Adipocyte (in vitro differentiated cells): Measurements from ENCODE around the gene C11orf54.

Source experiments
- DNase-seq: peaks from one replicate; pipeline ENCODE4 v3.0.0-alpha.2; 2015; ENCODE audit warnings: low read depth
- H3K27me3 ChIP-seq: replicated peaks from 2 replicates; pipeline ENCODE4 v1.7.0; 2013; ENCODE audit warnings: mild to moderate bottlenecking, low read length, moderate library complexity; ENCODE audit not compliant: control insufficient read depth, insufficient read depth
- H3K36me3 ChIP-seq: 2 replicates; pipeline ENCODE4 v1.7.0; 2013; ENCODE audit warnings: low read length, mild to moderate bottlenecking, moderate library complexity; ENCODE audit not compliant: control insufficient read depth, insufficient read depth, severe bottlenecking
- H3K4me1 ChIP-seq: 2 replicates; pipeline ENCODE4 v1.7.0; 2013; ENCODE audit warnings: mild to moderate bottlenecking, low read length, moderate library complexity; ENCODE audit not compliant: control insufficient read depth, insufficient read depth
- H3K4me3 ChIP-seq: 2 replicates; pipeline ENCODE4 v1.7.0; 2013; ENCODE audit warnings: mild to moderate bottlenecking, low read length, moderate library complexity
- H3K9ac ChIP-seq: 2 replicates; pipeline ENCODE4 v1.7.0; 2013; ENCODE audit warnings: mild to moderate bottlenecking, low read length, moderate library complexity
- H3K9me3 ChIP-seq: 2 replicates; pipeline ENCODE4 v1.7.0; 2013; ENCODE audit warnings: mild to moderate bottlenecking, low read length, moderate library complexity; ENCODE audit not compliant: control insufficient read depth

Gene C11orf54

GRCh38 chr11:93719310-93719709, 22.2 kb upstream of the C11orf54 start:
- Histone ChIP-seq H3K9me3 (no peaks in the 10 kb centered on the region), H3K9ac (no peak overlapping the region), H3K27me3 (no peaks in the 10 kb centered on the region), H3K36me3 (peaks cover 52% of the 10 kb centered on the region), H3K4me1 (no peaks in the 10 kb centered on the region), H3K4me3 (no peak overlapping the region)
- DNase-seq: no peak

- no peaks in the 10 kb centered on the region for H3K4me1 ChIP-seq
- H3K9me3 ChIP-seq: no peaks in the 10 kb centered on the region
- H3K9ac ChIP-seq: no peak overlapping the region
- peaks cover 48% of the 10 kb centered on the region for H3K36me3 ChIP-seq
- no peak overlapping the region for H3K4me3 ChIP-seq
- DNase-seq: no peak
- H3K27me3 ChIP-seq: no peaks in the 10 kb centered on the region
These were observed 20.9 kb upstream of the C11orf54 start for GRCh38 chr11:93720522-93720921.

DNA sequence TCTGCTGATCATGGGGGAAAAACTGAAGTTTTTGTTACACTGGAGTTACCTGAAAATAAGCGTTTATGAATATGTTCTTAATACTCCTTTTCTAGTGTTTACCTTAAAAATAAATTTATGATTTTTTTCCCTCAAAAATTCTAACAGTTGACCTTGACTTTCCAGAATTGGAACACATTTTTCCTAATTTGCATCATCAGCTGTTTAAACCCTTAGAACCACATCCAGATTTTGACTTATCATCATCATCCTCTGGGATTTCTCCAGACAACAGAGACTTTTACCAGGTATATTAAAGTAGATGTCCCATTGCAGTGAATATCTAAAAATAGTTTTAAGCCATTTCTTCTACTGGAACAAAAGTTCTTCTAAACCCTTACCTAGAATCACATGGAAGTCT, 17.4 kb upstream of the C11orf54 start:
- Histone ChIP-seq H3K9me3 (no peaks in the 10 kb centered on the region), H3K36me3 (peaks cover 46% of the 10 kb centered on the region), H3K4me3 (no peak overlapping the region), H3K9ac (no peak overlapping the region), H3K4me1 (peaks cover 14% of the 10 kb centered on the region), H3K27me3 (no peaks in the 10 kb centered on the region)
- no peak for DNase-seq

DNA sequence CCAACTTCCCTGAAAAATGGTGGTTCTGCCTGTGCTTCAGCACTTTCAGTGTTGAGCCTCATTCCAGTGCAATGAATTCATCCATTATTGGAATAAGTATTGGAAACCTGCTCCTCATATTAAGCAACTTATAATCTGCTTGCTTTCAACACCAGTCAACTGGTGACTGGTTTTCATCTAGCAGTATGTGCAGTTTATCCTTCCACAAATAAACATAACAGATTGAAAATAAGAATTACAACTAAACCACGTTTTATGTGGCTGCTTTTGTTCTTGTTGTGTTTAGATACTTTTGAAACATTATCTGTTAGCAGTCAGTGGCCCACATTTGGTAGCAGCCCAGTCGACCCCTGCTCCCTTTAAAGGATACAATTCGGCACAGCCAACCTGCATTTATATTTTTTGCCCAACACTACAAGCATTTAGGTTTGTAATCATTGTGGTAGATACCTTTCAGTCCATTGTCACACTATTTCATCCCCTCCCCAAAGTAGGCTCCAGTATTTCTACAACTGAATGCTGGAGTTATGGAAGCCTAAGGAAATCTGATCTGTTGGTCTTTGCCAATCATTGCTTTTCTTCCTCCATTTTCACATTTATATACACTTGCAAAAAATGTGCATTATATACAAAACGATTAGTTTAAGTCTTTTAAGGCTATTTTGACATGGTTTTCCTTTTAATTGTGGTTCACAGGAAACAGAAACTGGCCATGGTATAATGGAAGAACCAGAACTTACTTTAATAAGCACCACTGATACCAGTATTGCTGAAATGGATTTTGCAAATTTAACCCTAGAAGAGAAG, 13.3 kb upstream of the C11orf54 start:
- H3K4me3 ChIP-seq: no peak overlapping the region
- peak; percentile 71 for DNase-seq
- no peaks in the 10 kb centered on the region for H3K9me3 ChIP-seq
- H3K9ac ChIP-seq: no peak overlapping the region
- peaks cover 17% of the 10 kb centered on the region for H3K4me1 ChIP-seq
- H3K27me3 ChIP-seq: no peaks in the 10 kb centered on the region
- H3K36me3 ChIP-seq: peaks cover 67% of the 10 kb centered on the region

- H3K27me3 ChIP-seq: no peaks in the 10 kb centered on the region
These were observed 12.7 kb upstream of the C11orf54 start for GRCh38 chr11:93728792-93729128.

DNA sequence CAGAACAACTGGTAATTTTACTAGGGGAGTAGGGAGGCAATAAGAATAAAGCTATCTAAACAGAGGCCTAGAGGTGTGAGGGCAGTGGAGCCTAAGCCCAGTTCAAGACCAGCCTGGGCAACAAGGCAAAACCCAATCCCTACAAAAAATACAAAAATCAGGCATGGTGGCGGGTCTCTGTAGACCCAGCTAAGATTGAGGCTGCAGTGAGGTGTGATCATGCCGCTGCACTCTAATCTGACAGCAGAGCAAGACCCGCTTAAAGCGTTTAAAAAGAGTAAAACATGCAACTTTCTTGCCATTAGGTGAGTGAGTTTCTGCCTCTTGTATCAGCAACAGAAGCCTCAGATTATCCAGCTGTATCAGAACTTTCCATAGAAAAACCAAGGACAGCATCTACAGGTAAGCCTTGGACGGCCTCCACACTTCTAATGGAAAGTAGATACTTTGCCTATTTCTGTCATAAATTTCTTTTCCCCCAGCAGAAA, 12.3 kb upstream of the C11orf54 start:
- no peak overlapping the region for H3K4me3 ChIP-seq
- peaks cover 72% of the 10 kb centered on the region for H3K36me3 ChIP-seq
- no peaks in the 10 kb centered on the region for H3K27me3 ChIP-seq
- no peak overlapping the region for H3K9ac ChIP-seq
- H3K4me1 ChIP-seq: peaks cover 26% of the 10 kb centered on the region
- H3K9me3 ChIP-seq: no peaks in the 10 kb centered on the region
- no peak for DNase-seq

More at GRCh38 chr11:93728792-93729128, 12.7 kb upstream of the C11orf54 start:
- H3K4me1 ChIP-seq: peaks cover 22% of the 10 kb centered on the region
- no peaks in the 10 kb centered on the region for H3K9me3 ChIP-seq
- H3K36me3 ChIP-seq: peaks cover 68% of the 10 kb centered on the region
- no peak overlapping the region for H3K4me3 ChIP-seq
- no peak for DNase-seq
- no peak overlapping the region for H3K9ac ChIP-seq

GRCh38 chr11:93730108-93731107, 11.1 kb upstream of the C11orf54 start:
- Histone ChIP-seq H3K27me3 (no peaks in the 10 kb centered on the region), H3K36me3 (peaks cover 84% of the 10 kb centered on the region), H3K4me3 (no peak overlapping the region), H3K4me1 (peaks cover 38% of the 10 kb centered on the region), H3K9me3 (no peaks in the 10 kb centered on the region), H3K9ac (no peak overlapping the region)
- DNase-seq: no peak

- Histone ChIP-seq H3K9me3 (no peaks in the 10 kb centered on the region), H3K9ac (no peak overlapping the region), H3K36me3 (peaks cover 94% of the 10 kb centered on the region), H3K4me3 (no peak overlapping the region), H3K27me3 (no peaks in the 10 kb centered on the region), H3K4me1 (peaks cover 58% of the 10 kb centered on the region)
- no peak for DNase-seq
These were observed 9.1 kb upstream of the C11orf54 start for GRCh38 chr11:93732237-93732892.

DNA sequence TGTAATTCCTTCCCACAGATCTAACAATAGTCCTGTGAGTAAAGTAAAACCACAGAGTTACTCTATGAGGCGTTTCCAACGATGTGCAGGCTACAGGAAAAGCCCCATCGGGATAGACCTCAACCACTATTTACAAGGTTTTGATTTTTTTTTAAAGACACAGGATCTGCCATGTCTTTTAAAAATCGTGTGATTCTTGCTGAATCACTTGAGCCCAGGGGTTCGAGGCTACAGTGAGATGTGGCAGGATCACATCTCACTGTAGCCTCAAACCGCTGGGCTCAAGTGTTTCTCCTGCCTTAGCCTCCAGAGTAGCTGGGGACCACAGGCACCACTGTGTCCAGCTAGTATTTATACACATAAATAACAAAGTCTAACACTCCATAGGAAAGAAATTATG, 8.0 kb upstream of the C11orf54 start:
- peak overlapping the region; percentile 42 for H3K4me3 ChIP-seq
- no peak for DNase-seq

GRCh38 chr11:93734427-93735222, 6.8 kb upstream of the C11orf54 start:
- Histone ChIP-seq H3K9ac (peak overlapping the region; percentile 32), H3K4me3 (peak overlapping the region; percentile 42), H3K27me3 (no peaks in the 10 kb centered on the region), H3K36me3 (peaks cover 100% of the 10 kb centered on the region), H3K9me3 (no peaks in the 10 kb centered on the region), H3K4me1 (peaks cover 63% of the 10 kb centered on the region)
- DNase-seq: no peak

More for the DNA sequence above, 8.0 kb upstream of the C11orf54 start:
- H3K9me3 ChIP-seq: no peaks in the 10 kb centered on the region
- H3K27me3 ChIP-seq: no peaks in the 10 kb centered on the region
- peaks cover 60% of the 10 kb centered on the region for H3K4me1 ChIP-seq
- H3K36me3 ChIP-seq: peaks cover 100% of the 10 kb centered on the region
- H3K9ac ChIP-seq: no peak overlapping the region
